ENCODE measurements around the gene TBCE. TPM values are rescaled to one million over a fixed set of nuclear protein-coding genes. Genes with fewer than 3 reads are reported as not detected.
"Not testable (repeated sequence)": the region's sequence is repeated elsewhere in the genome, so short reads cannot be mapped to it uniquely, and the experiment has no call there.

TBCE gene
- total RNA-seq, 1 donor = 25.5 TPM

- H3K4me3 ChIP-seq (ENCODE audit: low read depth, low read length) = no peak overlapping the region
- DNase-seq (ENCODE audit: low read depth) = no peak
- TF ChIP-seq CTCF (IDR thresholded peaks at IDR 0.05; ENCODE audit: insufficient read depth, low read length) = no peak
Measured at GRCh38 chr1:235369802-235370201, 2.6 kb downstream of the TBCE start.

- TF ChIP-seq CTCF (IDR thresholded peaks at IDR 0.05; ENCODE audit: insufficient read depth, low read length) = no peak
Measured at GRCh38 chr1:235375919-235376605, 8.8 kb downstream of the TBCE start.

GRCh38 chr1:235378134-235378735 lies 11.0 kb downstream of the TBCE start:
- DNase-seq (ENCODE audit: low read depth); H3K4me3 ChIP-seq (ENCODE audit: low read depth, low read length): not testable (repeated sequence)

More at GRCh38 chr1:235375919-235376605, 8.8 kb downstream of the TBCE start:
- no peak overlapping the region for H3K4me3 ChIP-seq (ENCODE audit: low read depth, low read length)
- DNase-seq (ENCODE audit: low read depth) = no peak

GRCh38 chr1:235381955-235382739 lies 14.9 kb downstream of the TBCE start:
- DNase-seq (ENCODE audit: low read depth); H3K4me3 ChIP-seq (ENCODE audit: low read depth, low read length): not testable (repeated sequence)

GRCh38 chr1:235385633-235386032 lies 18.4 kb downstream of the TBCE start:
- DNase-seq (ENCODE audit: low read depth); H3K4me3 ChIP-seq (ENCODE audit: low read depth, low read length): not testable (repeated sequence)

GRCh38 chr1:235391874-235392273 lies 24.6 kb downstream of the TBCE start:
- no peak for DNase-seq (ENCODE audit: low read depth)
- H3K4me3 ChIP-seq (ENCODE audit: low read depth, low read length) = no peak overlapping the region
- TF ChIP-seq CTCF (IDR thresholded peaks at IDR 0.05; ENCODE audit: insufficient read depth, low read length) = no peak

GRCh38 chr1:235397733-235398132 lies 30.5 kb downstream of the TBCE start:
- DNase-seq (ENCODE audit: low read depth) = peak; percentile 96
- TF ChIP-seq CTCF (IDR thresholded peaks at IDR 0.05; ENCODE audit: insufficient read depth, low read length) = no peak
- H3K4me3 ChIP-seq (ENCODE audit: low read depth, low read length) = no peak overlapping the region

GRCh38 chr1:235399661-235400060 lies 32.4 kb downstream of the TBCE start:
- no peak overlapping the region for H3K4me3 ChIP-seq (ENCODE audit: low read depth, low read length)
- no peak for DNase-seq (ENCODE audit: low read depth)
- TF ChIP-seq CTCF (IDR thresholded peaks at IDR 0.05; ENCODE audit: insufficient read depth, low read length) = no peak

Data from fibroblast of the aortic adventitia (primary cell).